MM.1S (cell line): ENCODE results near the gene HEATR3.

Source experiments
- EZH2phosphoT487 ChIP-seq: fragments of 300-600 bp; sonication (generic); IDR thresholded peaks from 2 replicates; pipeline ENCODE4 v1.6.1; 2018; ENCODE audit warnings: antibody characterized with exemption, low read length
- TF ChIP-seq, protein P1 (sequence below): fragments of 300-600 bp; sonication (generic); IDR thresholded peaks from 2 replicates; pipeline ENCODE4 v1.5.1; 2016; ENCODE audit warnings: antibody characterized with exemption, low read length, mixed read lengths

DNA sequence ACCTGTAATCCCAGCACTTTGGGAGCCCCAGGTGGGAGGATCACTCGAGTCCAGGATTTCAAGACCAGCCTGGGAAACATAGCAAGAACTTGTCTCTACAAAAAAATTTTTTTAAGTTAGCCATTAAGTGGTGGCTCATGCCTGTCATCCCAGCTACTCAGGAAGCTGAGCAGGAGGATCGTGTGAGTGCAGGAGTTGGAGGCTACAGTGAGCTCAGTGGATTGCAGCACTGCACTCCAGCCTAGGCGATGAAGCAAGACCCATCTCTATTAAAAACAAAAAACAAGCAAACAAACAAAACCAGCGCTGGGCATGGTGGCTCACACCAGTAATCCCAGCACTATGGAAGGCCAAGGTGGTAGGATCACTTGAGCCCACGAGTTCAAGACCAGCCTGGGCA, 38.0 kb downstream of the HEATR3 start:
- TF ChIP-seq, protein P1, sequence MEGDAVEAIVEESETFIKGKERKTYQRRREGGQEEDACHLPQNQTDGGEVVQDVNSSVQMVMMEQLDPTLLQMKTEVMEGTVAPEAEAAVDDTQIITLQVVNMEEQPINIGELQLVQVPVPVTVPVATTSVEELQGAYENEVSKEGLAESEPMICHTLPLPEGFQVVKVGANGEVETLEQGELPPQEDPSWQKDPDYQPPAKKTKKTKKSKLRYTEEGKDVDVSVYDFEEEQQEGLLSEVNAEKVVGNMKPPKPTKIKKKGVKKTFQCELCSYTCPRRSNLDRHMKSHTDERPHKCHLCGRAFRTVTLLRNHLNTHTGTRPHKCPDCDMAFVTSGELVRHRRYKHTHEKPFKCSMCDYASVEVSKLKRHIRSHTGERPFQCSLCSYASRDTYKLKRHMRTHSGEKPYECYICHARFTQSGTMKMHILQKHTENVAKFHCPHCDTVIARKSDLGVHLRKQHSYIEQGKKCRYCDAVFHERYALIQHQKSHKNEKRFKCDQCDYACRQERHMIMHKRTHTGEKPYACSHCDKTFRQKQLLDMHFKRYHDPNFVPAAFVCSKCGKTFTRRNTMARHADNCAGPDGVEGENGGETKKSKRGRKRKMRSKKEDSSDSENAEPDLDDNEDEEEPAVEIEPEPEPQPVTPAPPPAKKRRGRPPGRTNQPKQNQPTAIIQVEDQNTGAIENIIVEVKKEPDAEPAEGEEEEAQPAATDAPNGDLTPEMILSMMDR: no peak
- no peak for TF ChIP-seq EZH2phosphoT487
